GM19438 (cell line): Measurements from ENCODE around the gene KIAA0319L.

Source experiments
- ATAC-seq: cut with Tn5 transposase; IDR thresholded peaks from one replicate; pipeline ENCODE4 v1.9.1; 2021; ENCODE audit warnings: low read depth; ENCODE audit not compliant: unreplicated experiment

KIAA0319L gene

GRCh38 chr1:35406103-35406502, 151.1 kb downstream of the KIAA0319L start:
- no peak for ATAC-seq

- no peak for ATAC-seq
Observed at GRCh38 chr1:35401049-35401448, 156.2 kb downstream of the KIAA0319L start.

- ATAC-seq: no peak
Observed at GRCh38 chr1:35398739-35399138, 158.5 kb downstream of the KIAA0319L start.

GRCh38 chr1:35394386-35394785, 162.8 kb downstream of the KIAA0319L start:
- ATAC-seq: no peak

GRCh38 chr1:35390600-35391494, 166.4 kb downstream of the KIAA0319L start:
- no peak for ATAC-seq

DNA sequence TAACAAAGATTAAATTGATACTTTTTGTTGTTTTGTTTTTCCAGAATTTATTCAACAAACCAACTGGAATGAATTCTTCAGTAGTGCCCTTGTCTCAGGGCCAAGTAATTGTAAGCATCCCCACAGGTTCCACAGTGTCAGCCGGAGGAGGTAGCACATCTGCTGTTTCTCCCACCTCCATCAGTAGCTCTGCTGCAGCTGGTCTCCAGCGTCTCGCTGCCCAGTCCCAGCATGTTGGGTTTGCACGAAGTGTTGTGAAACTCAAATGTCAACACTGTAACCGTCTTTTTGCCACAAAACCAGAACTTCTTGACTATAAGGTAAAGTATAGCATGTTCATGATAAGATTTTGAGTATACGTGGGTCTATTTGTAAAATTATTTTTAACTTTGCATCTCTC, 170.2 kb downstream of the KIAA0319L start:
- ATAC-seq: no peak

- ATAC-seq: no peak
Observed at GRCh38 chr1:35386290-35386689, 170.9 kb downstream of the KIAA0319L start.
